ENCODE results near the gene SMPD3. TPM values are rescaled to one million over a fixed set of nuclear protein-coding genes. Genes with fewer than 3 reads are reported as not detected.

Gene SMPD3
- total and polyA plus RNA-seq, 2 of the 8 experiments (the other 6 are each of a cell fraction or from before 2014, with no cell fraction given), result 0.39 to 1.3 TPM

GRCh38 chr16:68373528-68374245 lies 74.6 kb downstream of the SMPD3 start:
- Histone ChIP-seq H2BK12ac (ENCODE audit: low read depth, low read length) (no peak overlapping the region), H2BK20ac (ENCODE audit: low read length) (no peak overlapping the region), H3K4me1 (replicated peaks in 1 of 4; ENCODE audit: control insufficient read depth in 3 of 4, insufficient read depth in 4 of 4, low read length in 3 of 4) (peaks cover 0 to 2% (median under 1%) of the 10 kb centered on the region in 4 experiments; a peak in 4 of 7 replicates), H3K14ac (ENCODE audit: insufficient read length) (no peak overlapping the region), H3K4me2 (ENCODE audit: insufficient read depth in 1 of 2, low read depth in 2 of 2, low read length in 2 of 2) (no peak overlapping the region), H3K23me2 (ENCODE audit: low read depth, low read length) (no peaks in the 10 kb centered on the region), H3K56ac (replicated peaks; ENCODE audit: insufficient read length, low read depth, low read length) (no peak overlapping the region), H3K27me3 (replicated peaks in 1 of 4; ENCODE audit: control insufficient read depth in 3 of 4, extremely low read depth in 1 of 4, insufficient read depth in 3 of 4, low read length in 3 of 4) (peaks cover 0 to 2% (median 0%) of the 10 kb centered on the region in 4 experiments; a peak in 2 of 7 replicates), H3K9me3 (ENCODE audit: insufficient read depth in 2 of 2, low read depth in 1 of 2, low read length in 1 of 2) (no peaks in the 10 kb centered on the region), H3K4ac (replicated peaks; ENCODE audit: insufficient read length, low read depth, low read length) (no peak overlapping the region), H3K79me2 (ENCODE audit: control insufficient read depth in 1 of 2, insufficient read depth in 2 of 2, low read length in 2 of 2) (no peaks in the 10 kb centered on the region), H3K23ac (ENCODE audit: insufficient read length) (no peak overlapping the region), H2AK5ac (ENCODE audit: low read depth, low read length) (no peak overlapping the region), H3K27ac (ENCODE audit: low read depth, low read length) (no peak overlapping the region), H4K8ac (ENCODE audit: extremely low read depth, insufficient read depth, low read length) (peak overlapping the region; percentile 4; the same call in 1 of the 2 replicates), H2BK15ac (ENCODE audit: low read length) (no peak overlapping the region), H2AFZ (ENCODE audit: low read length) (no peak overlapping the region), H3K36me3 (ENCODE audit: control insufficient read depth in 2 of 4, insufficient read depth in 4 of 4, low read length in 3 of 4) (no peaks in the 10 kb centered on the region), H3K18ac (ENCODE audit: extremely low read depth, low read length) (no peak overlapping the region), H3K4me3 (ENCODE audit: extremely low read depth in 1 of 4, insufficient read depth in 2 of 4, low read depth in 3 of 4, low read length in 4 of 4) (no peak overlapping the region), H4K20me1 (replicated peaks in 1 of 2; ENCODE audit: control insufficient read depth in 1 of 2, insufficient read depth in 2 of 2, low read length in 2 of 2) (no peaks in the 10 kb centered on the region), H2BK5ac (ENCODE audit: low read depth, low read length) (no peak overlapping the region), H4K91ac (replicated peaks; ENCODE audit: insufficient read length, low read length) (no peak overlapping the region), H3K9ac (replicated peaks in 1 of 4; ENCODE audit: extremely low read depth in 1 of 4, low read depth in 3 of 4, low read length in 3 of 4) (no peak overlapping the region), H2BK120ac (replicated peaks; ENCODE audit: low read depth, low read length) (no peak overlapping the region), H3K79me1 (ENCODE audit: low read depth, low read length) (no peaks in the 10 kb centered on the region), H4K5ac (ENCODE audit: insufficient read length, low read depth, low read length) (no peak overlapping the region)
- ChIA-PET CTCF (ENCODE audit: partially characterized antibody) (interaction anchor here (0.7 to 14.3 kb wide), 16 partner anchors 9 to 283 kb away, joined by 3 to 221 read pairs (median 6); no protein-coding TSS in a partner anchor), POLR2A (ENCODE audit: partially characterized antibody) (interaction anchor here (0.8 kb wide), 1 partner anchor 63 kb away, joined by 3 read pairs; the partner anchor contains the start of genes PRMT7 and SLC7A6OS)
- no peak for FAIRE-seq
- 89% methylated on average over 17 of the region's 18 CpGs; no CpG with 5 or more reads in 1 of the 2 experiments for WGBS, 2 experiments (ENCODE audit: extremely low coverage in 1 of 2, insufficient coverage in 1 of 2, insufficient read length in 1 of 2, insufficient replicate concordance in 2 of 2, low coverage in 1 of 2, low lambda C conversion rate in 2 of 2, missing lambda C conversion rate in 1 of 2)
- DNase-seq (ENCODE audit: low read depth in 1 of 2, low spot score in 2 of 2), result no peak
- TF ChIP-seq POU5F1 (IDR thresholded peaks at IDR 0.05; ENCODE audit: low read depth, low read length) (no peak), BACH1 (IDR thresholded peaks at IDR 0.05; ENCODE audit: low read length) (no peak), SIN3A (conservative IDR thresholded peaks at IDR 0.05 in 1 of 2, IDR thresholded peaks at IDR 0.05 in 1 of 2; ENCODE audit: low read depth in 1 of 2, low read length in 2 of 2) (no peak), E2F6 (IDR thresholded peaks at IDR 0.05) (no peak), TBP (IDR thresholded peaks at IDR 0.05; ENCODE audit: low read depth, low read length) (no peak), RBBP5 (IDR thresholded peaks at IDR 0.05; ENCODE audit: borderline replicate concordance, low read depth, low read length) (no peak), HDAC6 (IDR thresholded peaks at IDR 0.05; ENCODE audit: low read depth, low read length) (no peak), SP4 (IDR thresholded peaks at IDR 0.05; ENCODE audit: low read length) (no peak), CREB1 (IDR thresholded peaks at IDR 0.05) (no peak), POLR2AphosphoS5 (IDR thresholded peaks at IDR 0.05; ENCODE audit: low read depth, low read length) (no peak), SRF (IDR thresholded peaks at IDR 0.05; ENCODE audit: low read depth, low read length) (no peak), KDM5A (IDR thresholded peaks at IDR 0.05; ENCODE audit: low read length) (no peak), CBX5 (IDR thresholded peaks at IDR 0.05; ENCODE audit: low read depth, low read length) (no peak)
